ENCODE measurements around the gene BTBD7. TPM values are rescaled to one million over a fixed set of nuclear protein-coding genes. Genes with fewer than 3 reads are reported as not detected.
A peak's percentile ranks its signal among the peaks of the same experiment; 100 is the strongest.

The BTBD7 gene
- total RNA-seq, 1 experiment from 2014 or later = 24.7 TPM

GRCh38 chr14:93232159-93232558, 100.7 kb downstream of the BTBD7 start:
- DNase-seq (ENCODE audit: low read depth, low spot score) (no peak), ATAC-seq (no peak)
- Histone ChIP-seq H3K27ac (ENCODE audit: low read length) (no peak overlapping the region), H3K27me3 (ENCODE audit: control insufficient read depth, insufficient read depth, low read length) (no peaks in the 10 kb centered on the region), H3K9me3 (ENCODE audit: control insufficient read depth, insufficient read depth, low read depth, low read length) (no peaks in the 10 kb centered on the region), H3K4me1 (ENCODE audit: control insufficient read depth, insufficient read depth, low read length) (no peaks in the 10 kb centered on the region), H3K36me3 (ENCODE audit: control insufficient read depth, insufficient read depth, low read length) (no peaks in the 10 kb centered on the region), H3K4me3 (ENCODE audit: low read depth in 2 of 2, low read length in 2 of 2) (no peak overlapping the region; a peak in 1 of 4 replicates)
- no peak for TF ChIP-seq REST (IDR thresholded peaks at IDR 0.05; ENCODE audit: insufficient read depth in 1 of 2, low read depth in 2 of 2, low read length in 1 of 2)
- no peak for TF ChIP-seq POLR2AphosphoS5 (IDR thresholded peaks at IDR 0.05; ENCODE audit: low read depth, low read length)
- no peak for TF ChIP-seq TCF7L2 (IDR thresholded peaks at IDR 0.05; ENCODE audit: low read depth, low read length)
- no TSS peak for BruUV-seq (replicated peaks)
- in situ Hi-C loops (cut with HindIII; ENCODE audit: low pct_unique_long_range_greater_than_20kb, low sequenced_read_pairs) = no loop called here
- CTCF ChIA-PET = interaction anchor here (1.0 kb wide), 1 partner anchor 13 kb away, joined by 3 read pairs; no protein-coding TSS in a partner anchor
- POLR2A ChIA-PET = interaction anchor here (0.6 kb wide), 1 partner anchor 85 kb away, joined by 3 read pairs; no protein-coding TSS in a partner anchor
- intact Hi-C loops (cut with micrococcal nuclease; ENCODE audit: unreplicated experiment) = loop anchor here (10.0 kb wide), 2 partner anchors 313 to 383 kb away; no protein-coding TSS in a partner anchor

- DNase-seq (ENCODE audit: low read depth, low spot score) (no peak), ATAC-seq (peak; percentile 70)
- Histone ChIP-seq H3K27me3 (ENCODE audit: control insufficient read depth, insufficient read depth, low read length) (no peaks in the 10 kb centered on the region), H3K27ac (ENCODE audit: low read length) (0 out of 2 replicates have a peak overlapping the region, but pooled peaks have one; percentile 35), H3K4me1 (ENCODE audit: control insufficient read depth, insufficient read depth, low read length) (no peaks in the 10 kb centered on the region), H3K36me3 (ENCODE audit: control insufficient read depth, insufficient read depth, low read length) (no peaks in the 10 kb centered on the region), H3K4me3 (ENCODE audit: low read depth in 2 of 2, low read length in 2 of 2) (peak overlapping the region; percentile 44 to 76), H3K9me3 (ENCODE audit: control insufficient read depth, insufficient read depth, low read depth, low read length) (no peaks in the 10 kb centered on the region)
- intact Hi-C loops (cut with micrococcal nuclease; ENCODE audit: unreplicated experiment) (loop anchor here (10.0 kb wide), 2 partner anchors 313 to 383 kb away; no protein-coding TSS in a partner anchor), in situ Hi-C loops (cut with HindIII; ENCODE audit: low pct_unique_long_range_greater_than_20kb, low sequenced_read_pairs) (no loop called here)
- POLR2A ChIA-PET = no interaction called here
- BruUV-seq (replicated peaks) = no TSS peak
- CTCF ChIA-PET = interaction anchor here (1.0 kb wide), 1 partner anchor 12 kb away, joined by 3 read pairs; no protein-coding TSS in a partner anchor
- no peak for TF ChIP-seq TCF7L2 (IDR thresholded peaks at IDR 0.05; ENCODE audit: low read depth, low read length)
- no peak for TF ChIP-seq POLR2AphosphoS5 (IDR thresholded peaks at IDR 0.05; ENCODE audit: low read depth, low read length)
- TF ChIP-seq SIN3A (IDR thresholded peaks at IDR 0.05; ENCODE audit: borderline replicate concordance, insufficient read depth, low read depth, low read length) = no peak
- no peak for TF ChIP-seq CTCF (IDR thresholded peaks at IDR 0.05)
- TF ChIP-seq REST (IDR thresholded peaks at IDR 0.05; ENCODE audit: insufficient read depth in 1 of 2, low read depth in 2 of 2, low read length in 1 of 2) = no peak
These were observed 101.5 kb downstream of the BTBD7 start for GRCh38 chr14:93231129-93231979.

Measured in Panc1 (cell line).